Parathyroid adenoma (tissue), 2 donors: ENCODE measurements around the gene MYG1.

Source experiments
- H2AFZ ChIP-seq: fragments of 300-600 bp; sonication (generic); one replicate; pipeline ENCODE4 v1.7.0; 2017; ENCODE audit warnings: antibody characterized with exemption, mild to moderate bottlenecking
- H3K27ac ChIP-seq: fragments of 300-600 bp; sonication (generic); one replicate; pipeline ENCODE4 v1.7.0; 2017
- H3K27me3 ChIP-seq: fragments of 300-600 bp; sonication (generic); one replicate; pipeline ENCODE4 v1.7.0; 2017; ENCODE audit warnings: low read length; ENCODE audit not compliant: control insufficient read depth, insufficient read depth
- H3K36me3 ChIP-seq: fragments of 300-600 bp; sonication (generic); one replicate; pipeline ENCODE4 v1.7.0; 2017; ENCODE audit warnings: low read length; ENCODE audit not compliant: control insufficient read depth, insufficient read depth
- H3K4me1 ChIP-seq: fragments of 300-600 bp; sonication (generic); one replicate; pipeline ENCODE4 v1.7.0; 2017; ENCODE audit warnings: control low read depth
- H3K4me2 ChIP-seq: fragments of 300-600 bp; sonication (generic); one replicate; pipeline ENCODE4 v1.7.0; 2017; ENCODE audit warnings: low read length
- H3K4me3 ChIP-seq: fragments of 300-600 bp; sonication (generic); one replicate; pipeline ENCODE4 v1.7.0; 2017; ENCODE audit warnings: low read depth, low read length
- H3K79me2 ChIP-seq: fragments of 300-600 bp; sonication (generic); one replicate; pipeline ENCODE4 v1.7.0; 2017; ENCODE audit warnings: control low read depth
- H3K9ac ChIP-seq: fragments of 300-600 bp; sonication (generic); one replicate; pipeline ENCODE4 v1.7.0; 2017; ENCODE audit warnings: mild to moderate bottlenecking
- H3K9me3 ChIP-seq: fragments of 300-600 bp; sonication (generic); one replicate; pipeline ENCODE4 v1.7.0; 2017; ENCODE audit warnings: low read length; ENCODE audit not compliant: control insufficient read depth
- TF ChIP-seq, protein P1 (sequence below): fragments of 300-600 bp; sonication (generic); IDR thresholded peaks from one replicate; pipeline ENCODE4 v1.7.0; 2017; ENCODE audit warnings: antibody characterized with exemption, mild to moderate bottlenecking
- donor health status: primary hyperparathyroidism.

Gene MYG1

DNA sequence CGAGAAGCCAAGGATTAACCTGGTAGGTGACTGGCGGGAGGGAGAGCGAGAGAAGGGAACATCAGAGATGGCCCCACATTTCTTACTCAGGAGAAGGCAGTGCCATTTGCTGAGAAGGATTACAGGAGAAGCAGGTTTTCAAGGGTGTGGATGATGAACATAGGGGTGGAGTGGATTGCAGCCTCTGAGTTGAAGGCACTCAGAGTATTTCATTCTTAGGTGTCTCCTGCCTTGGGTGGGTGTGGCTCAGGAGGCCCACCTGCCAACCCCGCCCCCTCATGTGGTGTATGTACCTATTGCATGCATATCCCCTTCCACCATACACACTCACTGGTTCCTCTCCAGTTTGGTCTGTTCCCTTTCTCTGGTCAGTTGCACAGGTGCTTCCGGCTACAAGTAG is 25.1 kb upstream of the MYG1 start:
- H3K9ac ChIP-seq: no peak overlapping the region
- H3K36me3 ChIP-seq: no peaks in the 10 kb centered on the region
- H3K4me1 ChIP-seq: no peaks in the 10 kb centered on the region
- H3K27me3 ChIP-seq: no peaks in the 10 kb centered on the region
- H3K79me2 ChIP-seq: no peaks in the 10 kb centered on the region
- no peaks in the 10 kb centered on the region for H3K9me3 ChIP-seq
- no peak overlapping the region for H3K4me3 ChIP-seq
- no peak overlapping the region for H3K27ac ChIP-seq
- no peak overlapping the region for H3K4me2 ChIP-seq
- H2AFZ ChIP-seq: no peak overlapping the region
- TF ChIP-seq, protein P1, sequence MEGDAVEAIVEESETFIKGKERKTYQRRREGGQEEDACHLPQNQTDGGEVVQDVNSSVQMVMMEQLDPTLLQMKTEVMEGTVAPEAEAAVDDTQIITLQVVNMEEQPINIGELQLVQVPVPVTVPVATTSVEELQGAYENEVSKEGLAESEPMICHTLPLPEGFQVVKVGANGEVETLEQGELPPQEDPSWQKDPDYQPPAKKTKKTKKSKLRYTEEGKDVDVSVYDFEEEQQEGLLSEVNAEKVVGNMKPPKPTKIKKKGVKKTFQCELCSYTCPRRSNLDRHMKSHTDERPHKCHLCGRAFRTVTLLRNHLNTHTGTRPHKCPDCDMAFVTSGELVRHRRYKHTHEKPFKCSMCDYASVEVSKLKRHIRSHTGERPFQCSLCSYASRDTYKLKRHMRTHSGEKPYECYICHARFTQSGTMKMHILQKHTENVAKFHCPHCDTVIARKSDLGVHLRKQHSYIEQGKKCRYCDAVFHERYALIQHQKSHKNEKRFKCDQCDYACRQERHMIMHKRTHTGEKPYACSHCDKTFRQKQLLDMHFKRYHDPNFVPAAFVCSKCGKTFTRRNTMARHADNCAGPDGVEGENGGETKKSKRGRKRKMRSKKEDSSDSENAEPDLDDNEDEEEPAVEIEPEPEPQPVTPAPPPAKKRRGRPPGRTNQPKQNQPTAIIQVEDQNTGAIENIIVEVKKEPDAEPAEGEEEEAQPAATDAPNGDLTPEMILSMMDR: no peak

DNA sequence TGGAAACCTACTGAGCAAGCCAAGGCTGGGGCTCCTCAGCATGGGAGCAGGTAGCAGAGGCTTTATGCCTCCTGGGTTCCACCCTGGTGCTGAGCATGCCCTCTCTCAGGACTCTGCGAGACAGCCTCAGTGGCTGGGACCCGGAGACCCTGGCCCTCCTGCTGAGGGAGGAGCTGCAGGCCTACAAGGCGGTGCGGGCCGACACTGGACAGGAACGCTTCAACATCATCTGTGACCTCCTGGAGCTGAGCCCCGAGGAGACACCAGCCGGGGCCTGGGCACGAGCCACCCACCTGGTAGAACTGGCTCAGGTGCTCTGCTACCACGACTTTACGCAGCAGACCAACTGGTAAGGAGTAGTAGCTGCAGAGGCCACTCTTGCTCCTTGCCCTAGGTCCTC is 23.0 kb upstream of the MYG1 start:
- Histone ChIP-seq H2AFZ (no peak overlapping the region), H3K27ac (no peak overlapping the region), H3K4me2 (no peak overlapping the region), H3K27me3 (no peaks in the 10 kb centered on the region), H3K9ac (no peak overlapping the region), H3K36me3 (no peaks in the 10 kb centered on the region), H3K9me3 (no peaks in the 10 kb centered on the region), H3K4me1 (no peaks in the 10 kb centered on the region), H3K79me2 (no peaks in the 10 kb centered on the region), H3K4me3 (no peak overlapping the region)
- TF ChIP-seq, protein P1: no peak

DNA sequence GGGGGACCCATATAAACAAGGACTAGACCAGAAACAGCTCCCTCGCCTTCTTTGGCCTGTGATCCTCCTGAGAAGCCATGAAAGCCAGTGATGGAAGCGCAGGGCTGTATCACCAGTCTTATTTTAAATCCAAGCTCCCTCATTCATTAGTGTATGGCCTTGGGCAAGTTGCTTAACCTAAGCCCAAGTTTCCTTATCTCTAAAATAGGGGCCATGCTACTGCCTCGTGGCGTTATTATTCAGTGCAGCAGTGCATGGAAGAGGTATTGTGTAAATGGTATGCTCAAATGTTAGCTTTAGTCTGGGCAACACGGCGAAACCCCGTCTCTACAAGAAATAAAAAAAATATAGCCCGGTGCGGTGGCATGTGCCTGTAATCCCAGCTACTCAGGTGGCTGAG is 21.5 kb upstream of the MYG1 start:
- Histone ChIP-seq H3K36me3 (no peaks in the 10 kb centered on the region), H3K4me1 (no peaks in the 10 kb centered on the region), H3K79me2 (no peaks in the 10 kb centered on the region), H3K4me2 (no peak overlapping the region), H3K27me3 (no peaks in the 10 kb centered on the region), H2AFZ (no peak overlapping the region), H3K9me3 (no peaks in the 10 kb centered on the region), H3K9ac (no peak overlapping the region), H3K4me3 (no peak overlapping the region), H3K27ac (no peak overlapping the region)
- TF ChIP-seq, protein P1: no peak

DNA sequence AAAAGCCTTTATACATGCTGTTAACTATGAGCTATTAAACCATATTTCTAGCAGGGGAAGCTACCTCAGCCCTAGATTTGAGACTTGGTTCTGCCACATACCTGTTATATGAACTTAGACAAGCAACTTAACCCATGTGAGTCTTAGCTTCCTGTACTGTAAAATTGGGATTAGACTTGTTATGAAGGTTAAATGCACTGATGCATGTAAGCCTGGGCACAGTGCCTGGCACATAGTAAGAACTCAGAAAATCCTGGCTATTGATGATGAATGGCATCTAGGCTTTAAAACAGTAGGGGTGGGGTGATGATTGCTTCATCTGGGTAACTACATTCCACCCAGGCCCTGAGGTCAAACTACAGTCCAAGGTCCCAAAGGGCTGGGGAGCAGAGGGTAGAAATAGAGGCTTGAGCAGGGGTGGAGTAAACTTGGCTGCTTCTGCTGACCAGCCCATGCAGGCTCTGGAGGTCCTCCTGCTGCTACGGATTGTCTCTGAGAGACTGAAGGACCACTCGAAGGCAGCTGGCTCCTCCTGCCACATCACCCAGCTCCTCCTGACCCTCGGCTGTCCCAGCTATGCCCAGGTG is 20.1 kb upstream of the MYG1 start:
- no peak overlapping the region for H3K4me2 ChIP-seq
- no peak overlapping the region for H3K9ac ChIP-seq
- no peaks in the 10 kb centered on the region for H3K4me1 ChIP-seq
- H3K36me3 ChIP-seq: no peaks in the 10 kb centered on the region
- no peaks in the 10 kb centered on the region for H3K79me2 ChIP-seq
- TF ChIP-seq, protein P1: no peak
- no peaks in the 10 kb centered on the region for H3K27me3 ChIP-seq
- no peak overlapping the region for H3K27ac ChIP-seq
- no peaks in the 10 kb centered on the region for H3K9me3 ChIP-seq
- H2AFZ ChIP-seq: no peak overlapping the region
- no peak overlapping the region for H3K4me3 ChIP-seq

DNA sequence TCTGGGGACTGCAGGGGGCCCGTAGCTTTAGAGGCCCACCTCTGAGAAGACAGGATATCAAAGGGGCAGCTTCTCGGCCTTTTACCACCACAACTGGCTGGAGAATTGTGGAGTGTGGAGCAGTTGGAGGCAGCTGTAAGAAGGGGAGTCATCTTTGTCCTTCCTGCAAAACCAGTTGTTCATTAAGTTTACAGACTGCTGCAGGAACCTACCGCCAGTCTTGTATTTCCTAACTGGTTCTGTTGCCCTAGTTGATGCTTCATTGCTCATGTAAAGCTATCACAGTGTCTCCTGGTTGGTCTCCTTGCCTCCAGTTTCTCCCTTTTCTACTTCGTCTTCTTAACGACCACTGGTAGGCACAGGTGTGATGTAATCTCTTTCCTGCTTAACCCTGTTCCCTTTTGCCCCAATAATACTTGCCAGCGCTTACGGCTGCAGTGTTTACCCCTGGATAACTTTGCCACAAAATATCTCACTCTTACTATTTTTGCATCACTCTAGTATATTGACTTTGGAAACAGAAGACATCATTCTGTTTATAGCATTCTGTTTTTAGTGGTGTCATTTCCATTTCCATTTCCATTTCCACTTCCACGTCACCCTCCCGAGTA is 19.5 kb upstream of the MYG1 start:
- no peaks in the 10 kb centered on the region for H3K79me2 ChIP-seq
- no peaks in the 10 kb centered on the region for H3K9me3 ChIP-seq
- no peak overlapping the region for H3K4me2 ChIP-seq
- H3K36me3 ChIP-seq: no peaks in the 10 kb centered on the region
- no peak overlapping the region for H3K9ac ChIP-seq
- H3K27me3 ChIP-seq: no peaks in the 10 kb centered on the region
- H2AFZ ChIP-seq: no peak overlapping the region
- TF ChIP-seq, protein P1: no peak
- no peak overlapping the region for H3K4me3 ChIP-seq
- H3K4me1 ChIP-seq: no peaks in the 10 kb centered on the region
- H3K27ac ChIP-seq: no peak overlapping the region
